K562 (cell line): ENCODE data around the gene RIMKLB.
"Not testable (repeated sequence)": the region's sequence is repeated elsewhere in the genome, so short reads cannot be mapped to it uniquely, and the experiment has no call there.

Source experiments
- HNRNPLL ChIP-seq: fragments of 200-400 bp; formaldehyde crosslinking; IDR thresholded peaks from 2 replicates; pipeline ENCODE4 v1.6.1; 2017; ENCODE audit warnings: low read length, low read depth, mild to moderate bottlenecking; ENCODE audit not compliant: poor library complexity, severe bottlenecking
- RBBP5 ChIP-seq: fragments of 200-600 bp; sonication (generic); IDR thresholded peaks from 2 replicates; pipeline ENCODE4 v1.6.1; 2012; ENCODE audit warnings: borderline replicate concordance, mild to moderate bottlenecking, low read length, control low read depth, inconsistent platforms; ENCODE audit not compliant: insufficient read depth, poor library complexity, severe bottlenecking
- ZZZ3 ChIP-seq: fragments of 450-650 bp; IDR thresholded peaks from 2 replicates; pipeline ENCODE4 v1.6.1; 2016; ENCODE audit warnings: antibody characterized with exemption, mild to moderate bottlenecking, moderate library complexity
- TF ChIP-seq, protein P1 (sequence below), 3 experiments: IDR thresholded peaks in 2 of 3; conservative IDR thresholded peaks in 1 of 3; 2 replicates each; pipeline ENCODE4 v1.5.1; 2011 to 2012; ENCODE audit warnings: low read length in 3 of 3, mild to moderate bottlenecking in 3 of 3, control low read depth in 2 of 3, improper control_type of control experiment in 1 of 3, inconsistent platforms in 1 of 3, low read depth in 1 of 3, mixed read lengths in 1 of 3, moderate library complexity in 1 of 3; ENCODE audit not compliant: insufficient read depth in 2 of 3
- TF ChIP-seq, protein P2 (sequence below): fragments of 250-450 bp; sonication (Bioruptor Pico); IDR thresholded peaks from 2 replicates; pipeline ENCODE4 v1.8.0; 2021; ENCODE audit warnings: moderate library complexity, mild to moderate bottlenecking, inconsistent platforms

DNA sequence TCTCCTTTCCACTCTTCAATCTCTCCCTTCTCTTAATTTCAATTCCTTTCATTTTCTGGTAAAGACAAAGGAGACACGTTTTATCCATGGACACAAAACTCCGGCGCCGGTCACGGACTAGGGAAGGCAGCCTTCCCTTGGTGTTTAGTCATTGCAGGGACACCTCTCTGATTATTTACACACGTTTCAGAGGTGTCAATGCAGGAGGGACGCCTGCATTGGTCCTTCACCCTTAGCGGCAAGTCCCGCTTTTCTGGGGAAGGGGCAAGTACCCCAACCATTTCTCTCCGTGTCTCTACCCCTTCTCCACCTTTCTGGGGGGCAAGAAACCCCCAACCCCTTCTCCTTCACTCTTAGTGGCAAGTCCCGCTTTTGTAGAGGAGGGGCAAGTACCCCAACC is 107.7 kb downstream of the RIMKLB start:
- TF ChIP-seq ZZZ3, HNRNPLL, RBBP5: not testable (repeated sequence)
- TF ChIP-seq, protein P1, sequence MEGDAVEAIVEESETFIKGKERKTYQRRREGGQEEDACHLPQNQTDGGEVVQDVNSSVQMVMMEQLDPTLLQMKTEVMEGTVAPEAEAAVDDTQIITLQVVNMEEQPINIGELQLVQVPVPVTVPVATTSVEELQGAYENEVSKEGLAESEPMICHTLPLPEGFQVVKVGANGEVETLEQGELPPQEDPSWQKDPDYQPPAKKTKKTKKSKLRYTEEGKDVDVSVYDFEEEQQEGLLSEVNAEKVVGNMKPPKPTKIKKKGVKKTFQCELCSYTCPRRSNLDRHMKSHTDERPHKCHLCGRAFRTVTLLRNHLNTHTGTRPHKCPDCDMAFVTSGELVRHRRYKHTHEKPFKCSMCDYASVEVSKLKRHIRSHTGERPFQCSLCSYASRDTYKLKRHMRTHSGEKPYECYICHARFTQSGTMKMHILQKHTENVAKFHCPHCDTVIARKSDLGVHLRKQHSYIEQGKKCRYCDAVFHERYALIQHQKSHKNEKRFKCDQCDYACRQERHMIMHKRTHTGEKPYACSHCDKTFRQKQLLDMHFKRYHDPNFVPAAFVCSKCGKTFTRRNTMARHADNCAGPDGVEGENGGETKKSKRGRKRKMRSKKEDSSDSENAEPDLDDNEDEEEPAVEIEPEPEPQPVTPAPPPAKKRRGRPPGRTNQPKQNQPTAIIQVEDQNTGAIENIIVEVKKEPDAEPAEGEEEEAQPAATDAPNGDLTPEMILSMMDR (IDR thresholded peaks at IDR 0.05 in 2 of 3, conservative IDR thresholded peaks at IDR 0.05 in 1 of 3; ENCODE audit: insufficient read depth in 2 of 3, low read depth in 1 of 3, low read length in 3 of 3), result not testable (repeated sequence)
- TF ChIP-seq, protein P2, sequence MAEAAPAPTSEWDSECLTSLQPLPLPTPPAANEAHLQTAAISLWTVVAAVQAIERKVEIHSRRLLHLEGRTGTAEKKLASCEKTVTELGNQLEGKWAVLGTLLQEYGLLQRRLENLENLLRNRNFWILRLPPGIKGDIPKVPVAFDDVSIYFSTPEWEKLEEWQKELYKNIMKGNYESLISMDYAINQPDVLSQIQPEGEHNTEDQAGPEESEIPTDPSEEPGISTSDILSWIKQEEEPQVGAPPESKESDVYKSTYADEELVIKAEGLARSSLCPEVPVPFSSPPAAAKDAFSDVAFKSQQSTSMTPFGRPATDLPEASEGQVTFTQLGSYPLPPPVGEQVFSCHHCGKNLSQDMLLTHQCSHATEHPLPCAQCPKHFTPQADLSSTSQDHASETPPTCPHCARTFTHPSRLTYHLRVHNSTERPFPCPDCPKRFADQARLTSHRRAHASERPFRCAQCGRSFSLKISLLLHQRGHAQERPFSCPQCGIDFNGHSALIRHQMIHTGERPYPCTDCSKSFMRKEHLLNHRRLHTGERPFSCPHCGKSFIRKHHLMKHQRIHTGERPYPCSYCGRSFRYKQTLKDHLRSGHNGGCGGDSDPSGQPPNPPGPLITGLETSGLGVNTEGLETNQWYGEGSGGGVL (CRISPR knock-in tag), result not testable (repeated sequence)
